NOMO-1 treated with dmso at 0.1 percent for 144 hours (cell line): ENCODE data around the gene LRRC66.

Source experiments
- DNase-seq: peaks from one replicate; lab custom pipeline; 2025; ENCODE audit not compliant: unreplicated experiment; lab: John Stamatoyannopoulos, UW

LRRC66 gene

DNA sequence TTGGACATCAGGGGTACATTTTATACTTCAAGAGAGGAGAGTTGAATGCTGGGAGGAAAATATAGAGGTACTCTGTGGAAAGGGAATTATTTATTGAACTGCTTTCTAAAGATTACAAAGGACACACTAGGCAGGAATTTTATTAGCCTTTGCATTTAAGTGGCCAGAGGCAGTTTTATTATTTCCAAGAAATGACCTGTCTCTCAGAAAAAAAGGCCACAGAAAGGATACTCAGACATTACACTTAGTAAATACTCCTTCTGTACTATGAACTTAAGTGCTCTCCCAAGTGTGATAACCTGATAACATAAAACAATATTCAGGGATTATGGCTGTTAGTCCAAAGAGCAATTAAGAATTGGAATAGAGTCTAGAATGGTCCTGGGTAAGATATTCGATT, 7.5 kb downstream of the LRRC66 start:
- no peak for DNase-seq

DNA sequence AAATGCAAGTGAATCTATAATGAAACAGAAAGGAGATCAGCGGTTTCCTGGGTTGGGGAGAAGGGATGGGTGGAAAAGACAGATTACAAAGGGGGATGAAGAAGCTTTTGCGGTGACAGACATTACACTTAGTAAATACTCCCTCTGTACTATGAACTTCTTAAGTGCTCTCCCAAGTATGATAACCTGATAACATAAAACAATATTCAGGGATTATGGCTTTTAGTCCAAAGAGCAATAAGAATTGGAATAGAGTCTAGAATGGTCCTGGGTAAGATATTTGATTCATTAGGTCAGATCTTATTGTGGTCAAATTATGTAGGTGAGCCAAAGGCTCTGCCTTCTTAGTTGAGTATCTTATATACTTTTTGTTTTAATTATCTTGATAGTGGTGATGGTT, 9.2 kb downstream of the LRRC66 start:
- DNase-seq, result no peak

- no peak for DNase-seq
Measured at GRCh38 chr4:52006887-52007286, 13.3 kb downstream of the LRRC66 start.

GRCh38 chr4:52005604-52006273, 14.4 kb downstream of the LRRC66 start:
- DNase-seq, result no peak

GRCh38 chr4:52004414-52004813, 15.7 kb downstream of the LRRC66 start:
- DNase-seq, result no peak

DNA sequence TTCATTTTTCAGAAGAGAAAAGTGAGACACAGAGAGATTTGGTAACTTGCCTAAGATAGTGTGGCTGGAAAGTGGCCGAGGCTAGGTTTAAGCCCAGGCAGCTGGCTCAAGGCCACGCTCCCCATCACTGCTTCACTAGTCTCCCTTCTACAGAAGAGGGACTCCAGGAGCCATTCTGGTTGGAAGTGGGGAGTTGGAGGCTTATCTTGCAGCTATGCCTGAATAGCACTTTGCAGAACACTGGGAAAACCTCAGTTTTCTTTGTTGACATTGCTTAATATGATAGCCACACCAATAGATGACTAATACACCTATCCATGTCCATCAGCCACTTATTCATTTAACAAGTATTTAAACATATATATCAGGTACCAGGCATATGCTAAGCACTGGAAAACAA, 18.5 kb downstream of the LRRC66 start:
- DNase-seq, result no peak

- no peak for DNase-seq
Measured at GRCh38 chr4:51999250-51999649, 20.9 kb downstream of the LRRC66 start.

GRCh38 chr4:51998837-51999236, 21.3 kb downstream of the LRRC66 start:
- no peak for DNase-seq

GRCh38 chr4:51997647-51998046, 22.5 kb downstream of the LRRC66 start:
- DNase-seq, result no peak

- DNase-seq, result no peak
Measured at GRCh38 chr4:51995647-51996220, 24.4 kb downstream of the LRRC66 start.

GRCh38 chr4:51965862-51966261, 54.3 kb downstream of the LRRC66 start:
- no peak for DNase-seq

DNA sequence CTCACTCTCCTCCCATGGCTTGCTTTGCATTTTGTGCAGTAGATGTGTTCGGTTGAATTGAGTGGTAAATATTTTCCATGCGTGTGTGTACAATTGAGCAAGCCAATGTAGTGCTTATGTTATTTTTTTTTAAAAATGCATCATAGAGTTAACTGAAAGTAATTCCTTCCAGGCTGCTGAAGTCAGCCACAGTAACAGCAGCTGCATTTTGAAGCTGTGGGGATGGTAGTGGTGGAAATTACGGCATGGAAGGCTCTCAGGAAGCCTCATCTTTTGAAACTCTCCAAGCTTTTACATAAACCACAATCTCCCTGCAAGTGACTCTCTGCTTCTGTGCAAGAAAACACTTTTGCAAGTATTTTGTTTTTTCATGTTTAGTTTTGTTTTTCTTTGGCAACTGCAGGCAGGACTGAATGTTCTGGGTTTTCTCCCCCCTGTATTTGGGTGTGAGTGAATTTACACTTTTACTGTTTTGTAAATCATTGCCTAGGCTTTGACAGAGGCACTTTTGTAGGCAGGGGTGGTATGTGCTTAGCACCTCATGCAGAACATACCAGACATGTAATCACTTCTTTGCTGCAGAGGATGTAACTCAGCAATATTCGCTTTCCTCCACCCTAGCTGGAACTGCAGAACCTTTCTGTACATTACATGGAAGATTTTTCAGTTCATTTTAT, 56.2 kb downstream of the LRRC66 start:
- no peak for DNase-seq

GRCh38 chr4:51960486-51960885, 59.7 kb downstream of the LRRC66 start:
- DNase-seq, result no peak

DNA sequence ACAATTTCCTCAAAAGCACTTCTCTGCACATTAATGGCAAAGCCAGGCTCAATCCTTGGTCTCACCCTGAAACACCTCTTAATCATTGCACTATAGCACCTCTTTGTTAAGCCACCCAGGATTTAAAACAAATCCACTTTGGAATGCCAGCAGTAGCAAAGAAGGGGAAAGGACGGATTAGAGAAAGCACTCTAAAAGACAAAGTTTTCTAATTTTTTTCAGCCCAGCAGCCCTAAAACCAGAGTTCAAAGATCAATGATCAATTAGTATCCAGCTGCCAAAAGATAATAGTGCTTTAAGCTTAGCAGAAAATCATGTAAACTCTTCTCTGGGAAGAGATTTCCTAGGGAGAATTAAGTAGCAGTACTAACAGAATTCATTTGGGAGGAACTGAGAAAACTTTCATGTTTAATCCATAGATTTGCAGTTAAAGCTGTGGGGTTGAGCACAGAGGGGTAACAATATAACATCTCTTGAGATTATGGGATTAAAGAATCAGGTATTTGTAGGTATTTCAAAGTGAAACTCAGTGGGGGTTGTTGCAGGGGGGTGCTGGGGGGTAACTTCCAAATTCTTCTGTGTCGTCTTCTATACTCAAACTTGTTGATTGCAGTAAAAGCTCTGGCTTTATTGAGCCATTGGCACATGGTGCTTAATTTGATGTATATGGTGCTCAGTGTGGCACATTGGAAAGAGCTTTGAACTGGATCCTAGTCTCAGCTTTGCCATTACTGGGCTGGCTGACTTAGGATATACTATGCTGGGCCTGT, 61.8 kb downstream of the LRRC66 start:
- no peak for DNase-seq
